ENCODE measurements around the gene RTRAF.

- TF ChIP-seq, protein P1, sequence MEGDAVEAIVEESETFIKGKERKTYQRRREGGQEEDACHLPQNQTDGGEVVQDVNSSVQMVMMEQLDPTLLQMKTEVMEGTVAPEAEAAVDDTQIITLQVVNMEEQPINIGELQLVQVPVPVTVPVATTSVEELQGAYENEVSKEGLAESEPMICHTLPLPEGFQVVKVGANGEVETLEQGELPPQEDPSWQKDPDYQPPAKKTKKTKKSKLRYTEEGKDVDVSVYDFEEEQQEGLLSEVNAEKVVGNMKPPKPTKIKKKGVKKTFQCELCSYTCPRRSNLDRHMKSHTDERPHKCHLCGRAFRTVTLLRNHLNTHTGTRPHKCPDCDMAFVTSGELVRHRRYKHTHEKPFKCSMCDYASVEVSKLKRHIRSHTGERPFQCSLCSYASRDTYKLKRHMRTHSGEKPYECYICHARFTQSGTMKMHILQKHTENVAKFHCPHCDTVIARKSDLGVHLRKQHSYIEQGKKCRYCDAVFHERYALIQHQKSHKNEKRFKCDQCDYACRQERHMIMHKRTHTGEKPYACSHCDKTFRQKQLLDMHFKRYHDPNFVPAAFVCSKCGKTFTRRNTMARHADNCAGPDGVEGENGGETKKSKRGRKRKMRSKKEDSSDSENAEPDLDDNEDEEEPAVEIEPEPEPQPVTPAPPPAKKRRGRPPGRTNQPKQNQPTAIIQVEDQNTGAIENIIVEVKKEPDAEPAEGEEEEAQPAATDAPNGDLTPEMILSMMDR (IDR thresholded peaks at IDR 0.05), result no peak
- TF ChIP-seq POLR2A (IDR thresholded peaks at IDR 0.05), result no peak
Observed at GRCh38 chr14:52010173-52010693, 20.9 kb downstream of the RTRAF start.

Data from ovary (tissue), 3 donors.